C1 segment of cervical spinal cord (tissue), 14 donors: Measurements from ENCODE around the gene EPAS1.

Source experiments
- DNase-seq, 14 donors: peaks; one replicate each; lab custom pipeline; 2025; lab: John Stamatoyannopoulos, UW

Gene EPAS1

GRCh38 chr2:46300406-46300832 is 3.2 kb downstream of the EPAS1 start:
- DNase-seq, result no peak

GRCh38 chr2:46302005-46302695 is 4.9 kb downstream of the EPAS1 start:
- no peak for DNase-seq

GRCh38 chr2:46303233-46303632 is 6.0 kb downstream of the EPAS1 start:
- no peak for DNase-seq

DNA sequence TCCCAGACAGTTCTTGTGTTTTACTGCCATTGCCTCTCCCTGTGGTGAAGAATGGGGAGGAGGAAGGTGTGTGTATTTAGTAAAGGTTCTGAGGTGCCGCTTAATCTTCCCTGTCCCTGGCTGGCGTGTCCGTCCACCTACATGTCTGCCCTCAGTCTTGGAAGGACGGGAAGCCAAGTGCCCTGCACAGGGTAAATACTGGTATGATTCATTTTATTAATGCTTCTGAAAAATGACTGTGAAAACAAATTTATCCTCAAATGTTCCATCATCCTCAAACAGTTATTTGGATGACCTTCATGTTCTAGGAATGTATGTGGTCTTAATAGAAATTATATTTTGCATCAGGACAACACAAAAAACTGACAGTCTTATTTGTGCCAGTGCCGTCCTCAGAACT is 6.6 kb downstream of the EPAS1 start:
- no peak for DNase-seq

DNA sequence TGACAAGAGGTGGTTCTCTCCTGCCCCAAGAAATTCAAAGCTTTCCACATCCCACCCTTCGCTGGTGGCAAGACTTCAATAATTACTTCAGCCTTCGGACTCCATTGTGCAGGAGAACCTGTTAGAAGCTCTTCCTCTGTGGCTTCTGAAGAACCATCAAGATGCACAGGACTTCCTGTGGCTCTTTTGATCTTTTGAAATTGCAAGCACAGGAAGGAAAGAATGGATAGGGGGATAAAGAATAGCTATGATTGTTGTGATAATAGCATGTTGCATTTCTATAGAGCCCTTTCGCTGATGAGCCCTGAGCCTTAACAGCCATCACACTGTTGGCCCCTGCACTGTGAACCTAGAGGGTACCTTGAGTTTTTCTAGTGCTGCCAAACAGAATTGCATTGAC is 7.4 kb downstream of the EPAS1 start:
- no peak for DNase-seq

- DNase-seq, result no peak
These were observed 8.0 kb downstream of the EPAS1 start for GRCh38 chr2:46305187-46305586.

DNA sequence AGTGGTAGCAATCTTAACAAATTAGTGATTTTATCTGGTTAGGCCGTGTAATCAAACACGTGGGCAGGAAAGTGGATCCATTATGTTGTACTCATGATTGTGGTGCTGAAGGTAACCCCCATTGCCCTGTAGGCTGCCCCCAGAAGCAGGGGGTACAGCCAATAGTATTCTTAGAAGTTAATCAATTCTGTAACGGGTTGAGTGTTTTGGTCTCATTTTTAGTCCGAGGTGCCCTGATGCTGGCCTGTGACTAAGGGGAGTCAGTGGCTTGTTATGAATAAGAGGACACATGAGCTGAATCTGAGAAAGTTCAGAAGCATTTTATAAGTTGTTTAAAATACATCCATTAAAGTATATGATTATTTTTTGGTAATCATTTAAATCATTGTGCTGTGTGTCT is 8.6 kb downstream of the EPAS1 start:
- DNase-seq, result no peak

DNA sequence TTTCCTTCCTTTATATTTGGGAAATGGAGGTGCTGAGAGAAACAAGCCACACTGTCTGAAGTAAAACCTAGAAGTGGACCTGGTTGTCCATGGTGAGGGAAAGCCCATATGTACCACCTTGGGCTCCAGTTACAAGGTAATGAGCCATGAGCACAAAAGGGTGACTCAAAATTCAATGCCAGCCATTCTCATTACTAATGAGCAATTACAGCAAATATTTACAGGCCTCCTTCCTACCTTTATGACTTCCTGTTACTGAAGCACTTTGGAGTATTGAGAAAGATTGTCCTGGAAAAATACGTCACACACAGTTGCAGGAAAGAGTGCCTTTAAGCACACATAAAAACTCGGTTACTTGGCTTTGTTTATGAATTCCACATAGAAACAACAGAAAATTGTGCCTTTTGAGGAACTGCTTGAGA is 9.1 kb downstream of the EPAS1 start:
- DNase-seq, result no peak

- DNase-seq, result no peak
These were observed 9.9 kb downstream of the EPAS1 start for GRCh38 chr2:46306988-46307655.

DNA sequence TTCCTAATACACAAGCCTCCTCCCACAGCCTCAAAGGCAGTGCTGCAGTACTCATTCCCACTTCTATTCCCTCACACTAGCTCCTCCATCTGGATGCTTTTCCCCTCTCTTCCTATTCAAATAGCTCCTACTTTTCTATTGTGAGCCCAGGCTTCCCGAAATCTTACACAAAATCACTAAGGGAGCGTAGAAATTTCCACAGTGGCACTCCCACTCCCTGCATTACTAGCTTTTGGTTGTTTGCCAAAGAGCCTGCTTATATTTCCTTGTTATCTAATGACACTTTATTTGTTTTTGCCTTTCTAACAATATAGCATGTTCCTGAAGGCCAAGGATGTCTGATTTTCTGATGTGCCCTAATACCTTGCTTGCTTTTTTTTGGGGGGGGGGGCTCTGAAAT is 10.9 kb downstream of the EPAS1 start:
- DNase-seq, result no peak

DNA sequence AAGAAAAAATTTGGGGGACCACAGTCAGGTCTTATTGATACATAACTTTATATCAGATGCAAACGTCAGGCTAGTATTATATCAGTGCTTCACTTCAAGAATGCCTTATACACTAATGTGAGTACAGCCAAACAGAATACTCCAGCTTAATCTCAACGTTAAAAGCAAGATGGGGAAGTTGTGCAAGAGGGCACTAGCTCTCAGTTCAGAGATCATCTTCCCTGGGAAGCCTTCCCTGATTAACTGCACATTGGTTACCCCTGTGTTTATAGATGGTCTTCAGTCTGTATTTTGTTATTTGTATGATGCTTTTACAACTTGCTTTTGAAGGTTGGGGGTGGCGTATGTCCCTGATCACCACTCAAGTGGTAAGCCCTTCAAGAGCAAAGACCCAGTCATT is 11.4 kb downstream of the EPAS1 start:
- no peak for DNase-seq

DNA sequence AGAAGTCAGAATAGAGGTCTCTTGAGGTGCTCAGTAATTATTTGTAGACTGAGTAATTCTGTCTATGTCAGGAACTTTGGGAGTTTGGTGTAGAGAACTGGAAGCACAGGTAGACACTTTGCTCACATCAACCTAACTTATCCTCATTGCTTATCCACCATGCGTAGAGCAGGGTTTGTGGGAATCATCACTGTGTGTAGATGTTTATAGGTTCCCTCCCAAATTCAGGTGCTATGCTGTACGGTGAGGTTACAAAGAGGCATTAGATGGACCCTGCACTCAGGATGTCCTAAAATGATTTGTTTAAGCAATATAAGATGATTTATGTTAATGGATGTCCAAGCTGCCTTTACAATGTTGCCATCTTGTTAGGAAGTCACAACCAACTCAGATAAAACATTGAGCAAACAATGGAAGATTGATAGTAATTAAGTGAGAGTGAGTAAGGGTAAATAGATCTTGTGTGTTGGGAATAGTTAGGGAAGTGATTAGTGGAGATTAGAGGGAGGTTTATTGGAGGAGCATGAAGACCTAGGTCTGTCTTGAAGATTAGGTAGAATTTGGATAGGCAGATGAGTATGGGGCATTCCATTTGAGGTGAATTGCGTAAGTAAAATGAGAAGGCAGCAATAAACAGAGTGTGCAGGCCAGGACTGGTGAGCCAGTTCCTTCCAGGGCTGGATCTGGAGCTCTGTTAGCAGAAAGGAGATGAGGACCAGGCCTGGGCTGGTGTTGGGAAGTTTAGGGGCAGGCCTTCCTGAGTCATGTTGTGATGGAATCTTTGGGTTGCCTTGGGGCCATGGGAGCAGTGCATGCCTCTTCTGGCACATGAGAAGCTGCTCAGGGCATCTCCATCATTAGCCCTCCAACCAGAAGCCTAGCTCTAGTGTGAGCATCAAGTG is 12.1 kb downstream of the EPAS1 start:
- DNase-seq, result no peak

DNA sequence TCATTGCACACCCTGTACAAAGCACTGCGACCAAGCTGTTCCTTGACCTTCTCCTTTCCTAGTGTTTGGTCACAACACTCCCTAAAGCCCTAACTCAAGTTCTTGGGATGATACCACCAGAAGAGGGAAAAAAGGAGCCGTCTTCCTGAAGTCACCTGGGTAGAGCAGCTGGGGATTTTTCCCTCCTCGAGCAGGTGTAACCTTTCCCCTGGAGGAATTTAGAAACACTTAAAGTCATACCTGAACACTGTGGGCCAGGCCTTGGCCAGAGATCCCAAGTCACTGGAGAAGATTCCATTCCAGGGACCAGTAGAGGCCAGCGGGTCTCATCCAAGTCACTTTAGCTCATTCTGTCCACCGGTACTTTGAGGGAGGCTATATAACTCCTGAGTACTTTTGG is 13.2 kb downstream of the EPAS1 start:
- no peak for DNase-seq

DNA sequence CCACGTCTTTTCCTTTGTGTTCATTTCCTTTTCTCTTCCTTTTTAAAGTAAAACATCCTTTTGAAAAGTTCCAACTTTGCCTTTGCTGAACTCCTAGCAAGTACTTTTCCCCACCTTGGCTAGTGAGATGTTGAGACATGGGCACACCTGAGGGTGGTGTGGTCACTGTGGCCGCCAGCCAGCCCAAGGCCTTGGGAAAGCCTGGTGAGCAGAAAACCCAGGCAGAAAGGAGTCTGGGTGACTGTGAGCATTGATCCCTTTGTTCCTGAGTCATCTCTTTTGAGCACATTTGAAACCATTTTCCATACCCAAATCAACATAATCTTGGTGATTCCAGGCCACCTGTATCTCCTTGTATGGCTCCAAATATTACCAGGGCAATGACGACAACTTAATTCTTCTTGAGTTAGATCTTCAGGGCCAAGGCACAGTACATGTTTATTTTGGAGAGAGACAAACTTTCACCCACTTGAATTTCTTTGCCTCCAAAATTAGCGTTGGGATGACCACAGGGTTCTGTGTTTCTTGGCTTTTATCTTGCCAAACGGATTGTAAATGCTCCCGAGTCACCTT is 14.5 kb downstream of the EPAS1 start:
- no peak for DNase-seq

GRCh38 chr2:46313063-46313462 is 15.9 kb downstream of the EPAS1 start:
- no peak for DNase-seq

DNA sequence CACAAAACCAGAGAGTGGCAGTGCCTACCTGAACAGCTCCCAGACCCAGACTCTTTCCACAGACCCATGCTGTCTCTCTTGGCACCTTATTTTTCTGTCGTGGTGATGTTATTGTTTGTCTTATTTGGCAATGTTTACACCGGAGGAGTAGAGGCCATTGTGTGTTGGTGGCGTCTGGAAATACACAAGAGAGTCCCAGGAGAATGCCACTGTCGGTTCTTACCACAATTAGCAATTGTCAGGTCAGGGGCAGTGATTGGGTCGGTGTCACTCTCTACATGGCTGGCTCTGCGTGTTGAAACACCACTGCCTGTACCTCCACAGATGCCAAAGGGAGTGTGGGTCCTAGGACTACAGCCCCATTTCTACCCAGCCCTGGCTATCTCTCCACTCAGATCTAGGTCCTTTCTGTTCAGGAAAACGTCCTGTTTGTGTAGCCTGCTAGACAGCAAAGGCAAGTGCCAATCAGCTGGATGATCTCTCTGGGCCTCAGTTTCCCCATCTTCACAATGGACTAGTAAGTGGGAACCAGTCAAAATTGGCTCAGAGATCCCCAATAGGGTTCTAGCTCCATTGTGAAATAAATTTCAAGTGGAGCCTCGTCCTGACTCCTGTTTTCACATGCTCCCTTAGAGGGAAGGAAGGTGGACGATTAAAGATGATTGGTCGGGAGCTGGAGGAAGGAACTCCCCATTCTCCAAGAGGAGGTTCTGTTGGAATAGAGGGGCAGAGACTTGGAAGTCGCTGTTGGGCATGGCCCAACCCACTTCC is 17.0 kb downstream of the EPAS1 start:
- DNase-seq, result no peak

GRCh38 chr2:46315103-46315890 is 18.1 kb downstream of the EPAS1 start:
- peak in 5 of 14 donors; percentile 26 to 80 (median 45) for DNase-seq

DNA sequence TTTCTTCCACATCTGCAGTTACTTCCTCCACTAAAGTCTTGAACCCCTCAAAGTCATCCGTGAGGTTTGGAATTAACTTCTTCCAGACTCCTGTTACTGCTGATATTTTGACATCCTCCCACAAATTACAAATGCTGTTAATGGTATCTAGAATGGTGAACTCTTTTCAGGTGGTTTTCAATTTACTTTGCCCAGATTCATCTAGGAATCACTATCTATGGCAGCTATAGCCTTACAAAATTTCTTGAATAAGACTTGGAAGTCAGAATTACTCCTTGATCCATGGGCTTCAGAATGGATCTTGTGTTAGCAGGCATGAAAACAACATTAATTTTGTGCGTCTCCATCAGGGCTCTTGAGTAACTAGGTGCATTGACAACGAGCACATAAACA is 19.9 kb downstream of the EPAS1 start:
- no peak for DNase-seq

- DNase-seq, result no peak
These were observed 21.6 kb downstream of the EPAS1 start for GRCh38 chr2:46318579-46319460.
